ENCODE data around the gene HSPA6.
"Not testable (repeated sequence)": the region's sequence is repeated elsewhere in the genome, so short reads cannot be mapped to it uniquely, and the experiment has no call there.

HSPA6 gene

DNA sequence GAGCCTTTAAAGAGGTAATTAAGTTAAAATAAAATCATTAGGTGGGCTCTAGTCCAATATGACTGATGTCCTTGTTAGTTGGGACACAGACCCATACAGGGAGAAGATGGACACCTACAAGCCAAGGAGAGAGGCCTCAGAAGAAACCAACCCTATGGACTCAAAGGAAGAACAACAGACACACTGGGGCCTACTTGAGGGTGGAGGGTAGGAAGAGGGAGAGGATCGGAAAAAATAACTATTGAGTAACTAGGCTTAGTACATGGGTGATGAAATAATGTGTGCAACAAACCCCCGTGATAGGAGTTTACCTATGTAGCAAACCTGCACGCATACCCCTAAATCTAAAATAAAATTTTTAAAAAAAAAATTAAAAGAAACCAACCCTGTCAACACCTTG lies 30.0 kb downstream of the HSPA6 start:
- H3K9ac ChIP-seq (ENCODE audit: low read length in 2 of 2); H3K9me3 ChIP-seq (ENCODE audit: control insufficient read depth in 2 of 2, low read length in 2 of 2); H3K27ac ChIP-seq (ENCODE audit: low read length): not testable (repeated sequence)

DNA sequence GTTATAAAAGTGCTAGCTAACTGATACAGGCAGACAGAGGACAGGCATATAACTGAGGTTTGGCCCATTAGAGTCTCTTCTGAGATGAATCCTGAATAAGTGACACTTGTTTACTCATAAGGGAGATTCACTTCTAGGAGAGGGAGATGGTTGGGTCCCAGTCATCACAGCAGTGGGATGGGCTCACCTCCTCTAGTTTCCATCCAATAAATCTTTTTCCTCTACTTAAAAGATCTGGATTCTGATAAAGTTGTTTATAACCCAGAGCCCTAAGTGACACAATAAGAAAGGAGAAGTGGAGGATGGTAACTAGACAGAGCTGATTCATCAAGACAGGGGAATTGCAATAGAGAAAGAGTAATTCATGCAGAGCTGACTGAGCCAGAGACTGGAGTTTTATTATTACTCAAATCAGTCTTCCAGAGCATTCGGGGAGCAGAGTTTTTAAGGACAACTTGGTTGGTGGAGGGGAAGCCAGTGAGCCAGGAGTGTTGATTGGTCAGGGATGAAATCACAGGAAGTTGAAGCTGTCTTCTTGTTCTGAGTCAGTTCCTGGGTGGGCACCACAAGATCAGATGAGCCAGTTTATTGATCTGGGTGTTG lies 30.6 kb downstream of the HSPA6 start:
- H3K36me3 ChIP-seq (ENCODE audit: control insufficient read depth in 2 of 2, insufficient read depth in 2 of 2, low read length in 2 of 2); H3K4me3 ChIP-seq (ENCODE audit: low read length in 2 of 2); H3K9ac ChIP-seq (ENCODE audit: low read length in 2 of 2); H3K9me3 ChIP-seq (ENCODE audit: control insufficient read depth in 2 of 2, low read length in 2 of 2); H3K4me1 ChIP-seq (ENCODE audit: control insufficient read depth, insufficient read depth, low read length); H3K27me3 ChIP-seq (ENCODE audit: control insufficient read depth in 1 of 2, insufficient read depth in 2 of 2, low read length in 2 of 2); H3K27ac ChIP-seq (ENCODE audit: low read length): not testable (repeated sequence)

More for the DNA sequence above, 30.0 kb downstream of the HSPA6 start:
- H3K4me1 ChIP-seq (ENCODE audit: control insufficient read depth, insufficient read depth, low read length); H3K4me3 ChIP-seq (ENCODE audit: low read length in 2 of 2); H3K27me3 ChIP-seq (ENCODE audit: control insufficient read depth in 1 of 2, insufficient read depth in 2 of 2, low read length in 2 of 2); H3K36me3 ChIP-seq (ENCODE audit: control insufficient read depth in 2 of 2, insufficient read depth in 2 of 2, low read length in 2 of 2): not testable (repeated sequence)

DNA sequence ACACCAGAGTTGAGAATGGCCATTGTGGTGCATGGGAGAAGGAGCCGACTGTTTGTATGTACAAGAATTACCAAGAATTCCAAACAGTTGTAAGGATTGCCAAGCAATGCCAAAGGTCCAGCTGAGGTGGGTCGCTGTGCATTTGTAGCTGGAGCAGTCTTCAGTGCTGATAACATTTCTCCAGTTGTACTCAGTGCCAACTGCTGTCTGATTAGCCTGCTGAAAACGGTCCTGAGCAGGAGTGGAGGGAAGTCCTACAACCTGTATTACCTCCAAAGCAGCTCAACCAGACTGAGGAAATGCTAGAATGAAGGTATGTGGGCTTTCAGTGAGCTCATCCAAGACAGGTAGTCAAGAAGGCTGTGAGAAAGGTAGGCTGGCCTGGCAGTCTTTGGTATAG lies 31.8 kb downstream of the HSPA6 start:
- H3K4me1 ChIP-seq (ENCODE audit: control insufficient read depth, insufficient read depth, low read length); H3K27ac ChIP-seq (ENCODE audit: low read length); H3K9me3 ChIP-seq (ENCODE audit: control insufficient read depth in 2 of 2, low read length in 2 of 2); H3K4me3 ChIP-seq (ENCODE audit: low read length in 2 of 2); H3K36me3 ChIP-seq (ENCODE audit: control insufficient read depth in 2 of 2, insufficient read depth in 2 of 2, low read length in 2 of 2); H3K27me3 ChIP-seq (ENCODE audit: control insufficient read depth in 1 of 2, insufficient read depth in 2 of 2, low read length in 2 of 2); H3K9ac ChIP-seq (ENCODE audit: low read length in 2 of 2): not testable (repeated sequence)

DNA sequence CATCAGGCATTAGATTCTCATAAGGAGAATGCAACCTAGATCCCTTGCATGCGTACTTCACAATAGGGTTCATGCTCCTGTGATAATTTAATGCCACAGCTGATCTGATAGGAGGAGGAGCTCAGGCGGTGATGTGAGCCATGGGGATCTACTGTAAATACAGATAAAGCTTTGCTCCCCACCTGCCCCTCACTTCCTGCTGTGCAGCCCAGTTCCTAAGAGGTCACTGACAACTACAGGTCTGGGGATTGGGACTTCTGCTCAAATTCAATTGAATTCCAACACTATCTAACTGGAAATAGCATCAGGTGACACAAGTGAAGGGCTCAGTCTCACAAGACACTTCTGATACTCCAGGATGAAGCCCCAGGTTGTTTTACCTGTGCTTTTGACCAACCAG lies 32.6 kb downstream of the HSPA6 start:
- not testable (repeated sequence) for H3K9ac ChIP-seq (ENCODE audit: low read length in 2 of 2)

DNA sequence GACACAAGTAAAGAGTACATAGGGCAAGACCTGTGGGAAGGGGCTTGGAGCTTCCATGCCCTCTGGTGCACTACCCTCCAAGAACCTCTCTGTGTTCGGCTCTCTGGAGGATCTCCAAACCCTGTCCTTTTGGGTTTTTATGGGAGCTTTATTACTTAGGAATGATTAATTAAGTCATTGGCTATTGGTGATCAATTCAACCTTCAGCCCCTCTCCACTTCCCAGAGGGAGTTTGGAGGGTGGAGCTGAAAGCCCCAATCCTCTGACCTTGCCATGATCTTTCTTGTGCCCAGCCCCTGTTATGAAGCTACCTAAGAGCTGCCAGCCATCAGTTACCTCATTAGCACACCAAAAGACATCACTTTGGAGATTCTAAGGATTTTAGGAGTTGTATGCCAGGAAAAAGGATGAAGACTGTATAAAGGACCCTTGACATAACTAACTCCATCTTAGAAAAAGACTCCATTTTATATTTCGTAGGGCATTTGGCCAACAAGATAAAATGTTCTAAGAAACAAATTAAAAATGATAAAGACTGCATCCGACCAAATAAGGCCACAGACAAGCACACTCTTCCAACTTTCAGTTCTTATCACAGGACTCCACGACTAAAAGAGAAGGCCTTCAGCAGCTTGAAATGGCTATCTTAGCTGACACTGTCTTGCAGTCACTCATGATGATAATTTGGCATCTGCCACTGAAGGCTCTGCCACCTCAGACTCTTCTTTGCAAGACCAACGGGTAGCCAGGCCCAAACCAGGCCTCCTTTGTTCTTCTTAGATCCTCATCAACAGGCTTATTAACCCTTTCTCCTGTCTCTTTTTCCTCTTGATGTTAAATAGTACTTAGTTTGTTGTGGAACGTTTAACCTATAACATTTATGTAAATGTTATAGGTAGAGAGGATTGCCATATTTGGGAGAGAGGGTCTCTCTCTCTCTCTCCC lies 33.4 kb downstream of the HSPA6 start:
- H3K4me3 ChIP-seq (ENCODE audit: low read length in 2 of 2); H3K27ac ChIP-seq (ENCODE audit: low read length); H3K27me3 ChIP-seq (ENCODE audit: control insufficient read depth in 1 of 2, insufficient read depth in 2 of 2, low read length in 2 of 2); H3K9ac ChIP-seq (ENCODE audit: low read length in 2 of 2); H3K9me3 ChIP-seq (ENCODE audit: control insufficient read depth in 2 of 2, low read length in 2 of 2); H3K4me1 ChIP-seq (ENCODE audit: control insufficient read depth, insufficient read depth, low read length); H3K36me3 ChIP-seq (ENCODE audit: control insufficient read depth in 2 of 2, insufficient read depth in 2 of 2, low read length in 2 of 2): not testable (repeated sequence)

More for the DNA sequence above, 32.6 kb downstream of the HSPA6 start:
- not testable (repeated sequence) for H3K27me3 ChIP-seq (ENCODE audit: control insufficient read depth in 1 of 2, insufficient read depth in 2 of 2, low read length in 2 of 2); H3K36me3 ChIP-seq (ENCODE audit: control insufficient read depth in 2 of 2, insufficient read depth in 2 of 2, low read length in 2 of 2); H3K4me3 ChIP-seq (ENCODE audit: low read length in 2 of 2); H3K27ac ChIP-seq (ENCODE audit: low read length); H3K4me1 ChIP-seq (ENCODE audit: control insufficient read depth, insufficient read depth, low read length); H3K9me3 ChIP-seq (ENCODE audit: control insufficient read depth in 2 of 2, low read length in 2 of 2)

DNA sequence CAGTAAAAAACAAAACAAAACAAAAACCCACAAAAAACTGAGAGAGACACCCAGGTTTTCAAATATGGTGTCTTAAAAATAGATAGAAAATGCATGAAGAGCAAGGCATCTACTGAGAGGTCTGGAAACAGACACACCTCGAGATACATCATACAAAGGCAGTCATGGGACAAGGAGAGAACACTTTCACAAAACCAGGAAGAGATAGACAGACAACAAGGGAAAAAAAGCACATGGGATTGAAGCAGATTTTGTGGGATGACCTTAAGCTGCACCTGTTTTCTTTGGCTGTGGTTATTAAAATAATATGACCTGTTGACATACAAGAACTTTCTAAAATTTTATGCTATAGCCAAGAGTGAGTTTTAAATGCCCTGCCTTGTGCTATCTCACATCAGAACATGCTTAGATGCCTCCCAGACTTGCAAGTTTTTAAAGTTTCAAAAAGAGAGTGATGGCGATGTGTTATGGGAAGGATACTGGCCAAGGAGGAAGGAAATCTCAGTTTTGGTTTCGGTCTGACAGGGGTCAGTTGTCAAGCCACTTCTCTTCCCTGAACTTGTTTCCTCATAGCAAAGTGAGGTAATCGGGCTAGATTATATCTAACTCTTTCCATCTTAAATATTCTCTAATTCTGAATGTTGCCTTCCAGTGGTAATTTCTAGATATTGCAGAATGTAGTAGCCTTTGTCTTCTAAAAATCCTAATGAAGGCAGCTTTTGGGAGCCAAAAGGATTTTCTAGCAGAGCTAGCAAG lies 36.8 kb downstream of the HSPA6 start:
- not testable (repeated sequence) for H3K9ac ChIP-seq (ENCODE audit: low read length in 2 of 2); H3K27ac ChIP-seq (ENCODE audit: low read length); H3K9me3 ChIP-seq (ENCODE audit: control insufficient read depth in 2 of 2, low read length in 2 of 2); H3K27me3 ChIP-seq (ENCODE audit: control insufficient read depth in 1 of 2, insufficient read depth in 2 of 2, low read length in 2 of 2); H3K36me3 ChIP-seq (ENCODE audit: control insufficient read depth in 2 of 2, insufficient read depth in 2 of 2, low read length in 2 of 2); H3K4me3 ChIP-seq (ENCODE audit: low read length in 2 of 2); H3K4me1 ChIP-seq (ENCODE audit: control insufficient read depth, insufficient read depth, low read length)

DNA sequence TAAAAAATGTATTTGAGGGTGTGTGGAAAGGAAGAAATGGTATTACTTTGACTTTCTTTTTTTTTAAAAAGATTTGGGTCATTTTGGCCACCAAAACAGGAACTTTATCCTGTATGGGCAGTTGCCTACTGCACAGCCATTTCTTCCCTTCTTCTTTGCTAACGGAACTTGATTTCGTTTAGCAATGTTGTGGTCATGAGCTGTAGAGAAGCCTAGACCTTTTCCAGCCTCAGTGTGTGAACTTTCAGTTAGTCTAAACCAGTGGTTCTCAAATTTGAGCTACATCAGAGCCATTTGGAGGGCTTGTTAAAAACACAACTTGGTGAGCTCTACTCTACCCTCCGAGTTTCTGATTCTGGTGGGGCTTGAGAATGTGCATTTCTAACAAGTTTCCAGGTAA lies 38.1 kb downstream of the HSPA6 start:
- not testable (repeated sequence) for H3K36me3 ChIP-seq (ENCODE audit: control insufficient read depth in 2 of 2, insufficient read depth in 2 of 2, low read length in 2 of 2); H3K27ac ChIP-seq (ENCODE audit: low read length); H3K9ac ChIP-seq (ENCODE audit: low read length in 2 of 2); H3K4me1 ChIP-seq (ENCODE audit: control insufficient read depth, insufficient read depth, low read length); H3K9me3 ChIP-seq (ENCODE audit: control insufficient read depth in 2 of 2, low read length in 2 of 2); H3K4me3 ChIP-seq (ENCODE audit: low read length in 2 of 2); H3K27me3 ChIP-seq (ENCODE audit: control insufficient read depth in 1 of 2, insufficient read depth in 2 of 2, low read length in 2 of 2)

DNA sequence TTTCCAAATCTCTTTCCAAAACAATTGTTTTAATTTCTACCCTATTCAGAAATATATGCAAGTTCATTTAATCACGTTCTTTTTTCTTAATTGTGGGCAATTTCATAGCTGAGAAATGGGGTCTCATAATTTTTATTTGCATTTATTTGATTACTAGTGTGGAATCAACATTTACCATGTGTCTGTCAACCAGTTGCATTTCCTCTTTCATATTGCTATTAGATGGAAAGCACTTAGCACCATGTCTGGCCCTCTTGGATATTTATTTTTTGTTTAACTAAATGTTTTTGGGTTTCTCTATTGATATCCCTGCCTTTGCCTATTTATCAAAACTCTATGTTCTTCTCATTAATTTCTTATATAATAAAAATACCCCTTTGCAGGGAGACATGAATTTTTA lies 39.2 kb downstream of the HSPA6 start:
- H3K27me3 ChIP-seq (ENCODE audit: control insufficient read depth in 1 of 2, insufficient read depth in 2 of 2, low read length in 2 of 2); H3K4me3 ChIP-seq (ENCODE audit: low read length in 2 of 2); H3K36me3 ChIP-seq (ENCODE audit: control insufficient read depth in 2 of 2, insufficient read depth in 2 of 2, low read length in 2 of 2); H3K9ac ChIP-seq (ENCODE audit: low read length in 2 of 2); H3K27ac ChIP-seq (ENCODE audit: low read length); H3K9me3 ChIP-seq (ENCODE audit: control insufficient read depth in 2 of 2, low read length in 2 of 2); H3K4me1 ChIP-seq (ENCODE audit: control insufficient read depth, insufficient read depth, low read length): not testable (repeated sequence)

DNA sequence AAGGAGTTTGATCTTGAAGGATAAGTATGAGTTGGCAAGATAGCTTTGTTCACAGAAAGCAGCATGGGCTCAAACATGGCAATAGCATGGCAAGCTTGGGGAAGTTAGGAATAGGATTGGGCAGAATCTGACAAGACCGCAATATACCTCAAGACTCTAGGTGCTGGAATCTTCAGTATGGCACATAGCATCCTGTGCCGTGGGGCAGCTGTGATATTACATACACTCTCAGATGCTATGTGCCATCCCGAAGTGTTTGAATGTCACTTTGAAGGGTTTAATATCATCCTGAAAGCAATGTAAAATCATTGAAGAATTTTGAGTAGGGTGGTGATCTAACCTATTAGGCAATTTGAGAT lies 42.2 kb downstream of the HSPA6 start:
- not testable (repeated sequence) for H3K4me3 ChIP-seq (ENCODE audit: low read length in 2 of 2); H3K36me3 ChIP-seq (ENCODE audit: control insufficient read depth in 2 of 2, insufficient read depth in 2 of 2, low read length in 2 of 2); H3K4me1 ChIP-seq (ENCODE audit: control insufficient read depth, insufficient read depth, low read length); H3K9ac ChIP-seq (ENCODE audit: low read length in 2 of 2); H3K9me3 ChIP-seq (ENCODE audit: control insufficient read depth in 2 of 2, low read length in 2 of 2); H3K27ac ChIP-seq (ENCODE audit: low read length); H3K27me3 ChIP-seq (ENCODE audit: control insufficient read depth in 1 of 2, insufficient read depth in 2 of 2, low read length in 2 of 2)

DNA sequence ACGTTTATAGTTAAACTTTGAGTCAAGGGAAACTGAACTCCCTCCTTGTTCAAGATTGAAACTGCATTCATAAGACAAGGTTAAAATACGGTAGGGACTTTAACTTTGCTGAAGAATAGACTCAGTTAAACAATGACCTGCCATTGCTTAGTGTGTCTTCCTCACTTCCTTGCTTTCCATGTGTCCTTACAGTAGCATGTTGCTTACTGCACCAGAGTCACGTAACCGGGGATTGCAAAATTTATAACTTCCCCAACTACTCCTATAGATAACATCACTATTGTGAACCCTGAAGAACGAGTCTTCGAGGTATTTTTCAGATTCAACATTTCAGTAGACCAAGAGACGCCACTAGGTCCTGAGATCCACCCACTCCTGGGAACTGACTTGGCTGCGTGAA lies 47.4 kb downstream of the HSPA6 start:
- H3K27me3 ChIP-seq (ENCODE audit: control insufficient read depth in 1 of 2, insufficient read depth in 2 of 2, low read length in 2 of 2); H3K27ac ChIP-seq (ENCODE audit: low read length); H3K9ac ChIP-seq (ENCODE audit: low read length in 2 of 2); H3K9me3 ChIP-seq (ENCODE audit: control insufficient read depth in 2 of 2, low read length in 2 of 2); H3K4me1 ChIP-seq (ENCODE audit: control insufficient read depth, insufficient read depth, low read length); H3K36me3 ChIP-seq (ENCODE audit: control insufficient read depth in 2 of 2, insufficient read depth in 2 of 2, low read length in 2 of 2); H3K4me3 ChIP-seq (ENCODE audit: low read length in 2 of 2): not testable (repeated sequence)

Data from stomach smooth muscle (tissue), 2 donors.